Measurements from ENCODE around the gene DLG5.
"Not testable (repeated sequence)": the region's sequence is repeated elsewhere in the genome, so short reads cannot be mapped to it uniquely, and the experiment has no call there.

Gene DLG5

GRCh38 chr10:77788496-77789010 is 138.0 kb downstream of the DLG5 start:
- DNase-seq, result no peak

- DNase-seq, result no peak
These were observed 139.1 kb downstream of the DLG5 start for GRCh38 chr10:77787440-77787839.

- no peak for DNase-seq
These were observed 141.7 kb downstream of the DLG5 start for GRCh38 chr10:77784856-77785255.

- no peak for DNase-seq
These were observed 144.1 kb downstream of the DLG5 start for GRCh38 chr10:77782328-77783061.

GRCh38 chr10:77781451-77782327 is 144.9 kb downstream of the DLG5 start:
- no peak for DNase-seq

- no peak for DNase-seq
These were observed 146.4 kb downstream of the DLG5 start for GRCh38 chr10:77780180-77780579.

GRCh38 chr10:77776487-77776886 is 150.1 kb downstream of the DLG5 start:
- no peak for DNase-seq

- DNase-seq, result no peak
These were observed 151.6 kb downstream of the DLG5 start for GRCh38 chr10:77774940-77775391.

- DNase-seq, result no peak
These were observed 152.7 kb downstream of the DLG5 start for GRCh38 chr10:77773631-77774426.

GRCh38 chr10:77772852-77773600 is 153.5 kb downstream of the DLG5 start:
- not testable (repeated sequence) for DNase-seq

- DNase-seq, result no peak
These were observed 154.7 kb downstream of the DLG5 start for GRCh38 chr10:77771851-77772250.

GRCh38 chr10:77771450-77771849 is 155.1 kb downstream of the DLG5 start:
- DNase-seq, result no peak

GRCh38 chr10:77770868-77771175 is 155.7 kb downstream of the DLG5 start:
- DNase-seq, result no peak

GRCh38 chr10:77770081-77770867 is 156.3 kb downstream of the DLG5 start:
- DNase-seq, result no peak

GRCh38 chr10:77768039-77768438 is 158.5 kb downstream of the DLG5 start:
- DNase-seq, result no peak

GRCh38 chr10:77763453-77764430 is 162.8 kb downstream of the DLG5 start:
- DNase-seq, result peak; percentile 68 to 82

- DNase-seq, result not testable (repeated sequence)
These were observed 168.1 kb downstream of the DLG5 start for GRCh38 chr10:77758406-77758805.

GRCh38 chr10:77756319-77757232 is 170.0 kb downstream of the DLG5 start:
- DNase-seq, result peak; percentile 20 to 74

Measured in NCI-H526 (cell line).